PC-9 (cell line): ENCODE data around the gene WNK3. TPM values are rescaled to one million over a fixed set of nuclear protein-coding genes. Genes with fewer than 3 reads are reported as not detected.

Experiments
- BruUV-seq: library from RNA; stranded (reverse); fragments of 400-500 nt; replicated peaks from 2 replicates; lab custom pipeline; 2021; lab: Mats Ljungman, UMichigan
- CTCF ChIA-PET: fragments of 300-600 bp; sonication (Branson Sonifier 250); formaldehyde crosslinking; loops from one replicate; lab custom pipeline; 2022; ENCODE audit warnings: antibody characterized with exemption; lab: Charles Lee
- POLR2A ChIA-PET: fragments of 300-600 bp; sonication (Branson Sonifier 250); formaldehyde crosslinking; loops from one replicate; lab custom pipeline; 2022; ENCODE audit warnings: antibody characterized with exemption; ENCODE audit not compliant: unreplicated experiment; lab: Charles Lee
- DNase-seq, 2 experiments: peaks; one replicate each; pipeline versions ENCODE4 v3.0.0 to v3.0.0-alpha.2; 2015 to 2022; ENCODE audit warnings: mixed read lengths in 1 of 2
- H2AFZ ChIP-seq: fragments of 200-600 bp; sonication (generic); 2 replicates; pipeline ENCODE4 v1.8.1; 2017; ENCODE audit warnings: antibody characterized with exemption
- H3F3A ChIP-seq: fragments of 200-600 bp; sonication (generic); 2 replicates; pipeline ENCODE4 v1.8.1; 2017; ENCODE audit warnings: antibody characterized with exemption, mild to moderate bottlenecking, low read depth; ENCODE audit not compliant: insufficient read depth
- H3K27ac ChIP-seq: fragments of 200-600 bp; sonication (generic); 2 replicates; pipeline ENCODE4 v1.6.1; 2016; ENCODE audit warnings: mixed run types
- H3K27me3 ChIP-seq: fragments of 200-600 bp; sonication (generic); 2 replicates; pipeline ENCODE4 v1.6.1; 2016; ENCODE audit warnings: low read depth, mixed run types; ENCODE audit not compliant: insufficient read depth
- H3K36me3 ChIP-seq: fragments of 200-600 bp; sonication (generic); 2 replicates; pipeline ENCODE4 v1.6.1; 2016; ENCODE audit warnings: low read depth, mixed run types
- H3K4me1 ChIP-seq: fragments of 200-600 bp; sonication (generic); replicated peaks from 2 replicates; pipeline ENCODE4 v1.6.1; 2016; ENCODE audit warnings: mixed run types; ENCODE audit not compliant: insufficient read depth
- H3K4me2 ChIP-seq: fragments of 200-600 bp; sonication (generic); 2 replicates; pipeline ENCODE4 v1.6.1; 2017; ENCODE audit warnings: mixed run types
- H3K4me3 ChIP-seq: fragments of 200-600 bp; sonication (generic); 2 replicates; pipeline ENCODE4 v1.6.1; 2016; ENCODE audit warnings: mixed run types
- H3K79me2 ChIP-seq: fragments of 200-600 bp; sonication (generic); 2 replicates; pipeline ENCODE4 v1.6.1; 2017; ENCODE audit warnings: low read depth, mixed run types
- H3K9me2 ChIP-seq: fragments of 200-600 bp; sonication (generic); 2 replicates; pipeline ENCODE4 v1.8.1; 2017; ENCODE audit warnings: mild to moderate bottlenecking; ENCODE audit not compliant: insufficient read depth
- H3K9me3 ChIP-seq: fragments of 200-600 bp; sonication (generic); 2 replicates; pipeline ENCODE4 v1.8.1; 2016; ENCODE audit warnings: low read depth; ENCODE audit not compliant: insufficient read depth
- H4K20me1 ChIP-seq: fragments of 200-600 bp; sonication (generic); 2 replicates; pipeline ENCODE4 v1.8.1; 2017; ENCODE audit not compliant: insufficient read depth
- CTCF ChIP-seq: fragments of 200-600 bp; sonication (generic); conservative IDR thresholded peaks from 2 replicates; pipeline ENCODE4 v1.6.1; 2017; ENCODE audit warnings: mixed run types, antibody characterized with exemption, mild to moderate bottlenecking, moderate library complexity
- EZH2 ChIP-seq: fragments of 200-600 bp; sonication (generic); IDR thresholded peaks from 2 replicates; pipeline ENCODE4 v1.8.0; 2017; ENCODE audit warnings: antibody characterized with exemption, low read depth
- intact Hi-C: fragments of 100-400 bp; cut with micrococcal nuclease; formaldehyde crosslinking; loops from one replicate; pipeline ENCODE4 v1.10.0; 2022; ENCODE audit not compliant: unreplicated experiment
- total RNA-seq: library from RNA; stranded (reverse); gene quantifications from 2 replicates; pipeline ENCODE4 v1.2.3, GENCODE V29; 2021

Gene WNK3
- total RNA-seq, 1 experiment from 2014 or later, result not detected

- Histone ChIP-seq H2AFZ (peak within 1 kb of the TSS; percentile 93), H3K9me3 (no peaks in the 10 kb centered on the region), H3K27ac (peak within 1 kb of the TSS; percentile 73), H3K27me3 (no peaks in the 10 kb centered on the region), H3K4me1 (peaks cover 40% of the 10 kb centered on the region), H3K79me2 (peaks cover 50% of the 10 kb centered on the region), H3K4me2 (peak within 1 kb of the TSS; percentile 98), H4K20me1 (no peaks in the 10 kb centered on the region), H3K36me3 (0 out of 2 replicates have a peak, but pooled peaks cover 3% of the 10 kb centered on the region), H3K4me3 (peak within 1 kb of the TSS; percentile 78), H3F3A (peaks cover 13% of the 10 kb centered on the region), H3K9me2 (no peaks in the 10 kb centered on the region)
- POLR2A ChIA-PET, result interaction anchor here (0.5 to 1.0 kb wide), 5 partner anchors 34 to 626 kb away, joined by 3 to 6 read pairs (median 4); no protein-coding TSS in a partner anchor
- CTCF ChIA-PET, result interaction anchor here (0.6 kb wide), 2 partner anchors 140 to 456 kb away, joined by 3 to 5 read pairs; no protein-coding TSS in a partner anchor
- peak; percentile 53 to 72 for DNase-seq
- BruUV-seq, result no TSS peak
- TF ChIP-seq CTCF (no peak), EZH2 (no peak)
- intact Hi-C loops, result loop anchor here (1.0 to 10.0 kb wide), 5 partner anchors 139 to 824 kb away; partner anchors contain the start of genes PHF8 and TSR2
Measured at GRCh38 chrX:54182864-54183613, 174.8 kb downstream of the WNK3 start, which contains the start of gene FAM120C. TSS of gene FAM120C (minus strand) at chrX:54183254. CDS start at chrX:54183198, 56 bp downstream.

GRCh38 chrX:54182194-54182863 lies 175.5 kb downstream of the WNK3 start:
- peaks cover 48% of the 10 kb centered on the region for H3K4me1 ChIP-seq
- peak overlapping the region; percentile 73 for H3K27ac ChIP-seq
- peak overlapping the region; percentile 78 for H3K4me3 ChIP-seq
- H3K79me2 ChIP-seq, result peaks cover 57% of the 10 kb centered on the region
- peak overlapping the region; percentile 98 for H3K4me2 ChIP-seq
- no peaks in the 10 kb centered on the region for H3K9me2 ChIP-seq
- no peak for TF ChIP-seq EZH2
- no peak for TF ChIP-seq CTCF
- no peaks in the 10 kb centered on the region for H3K9me3 ChIP-seq
- H4K20me1 ChIP-seq, result no peaks in the 10 kb centered on the region
- intact Hi-C loops, result loop anchor here (2.0 to 10.0 kb wide), 4 partner anchors 258 to 825 kb away; partner anchors contain the start of gene TSR2
- no peaks in the 10 kb centered on the region for H3K27me3 ChIP-seq
- DNase-seq, result peak; percentile 52 to 54
- peaks cover 13% of the 10 kb centered on the region for H3F3A ChIP-seq
- 0 out of 2 replicates have a peak, but pooled peaks cover 5% of the 10 kb centered on the region for H3K36me3 ChIP-seq
- CTCF ChIA-PET, result interaction anchor here (0.6 kb wide), 1 partner anchor 139 kb away, joined by 4 read pairs; no protein-coding TSS in a partner anchor
- no TSS peak for BruUV-seq
- peak overlapping the region; percentile 93 for H2AFZ ChIP-seq
- POLR2A ChIA-PET, result interaction anchor here (1.0 kb wide), 1 partner anchor 96 kb away, joined by 6 read pairs; no protein-coding TSS in a partner anchor
